Right atrium auricular region (tissue), 2 donors: ENCODE measurements around the gene PRR14. TPM values are rescaled to one million over a fixed set of nuclear protein-coding genes. Genes with fewer than 3 reads are reported as not detected.

Source experiments
- DNase-seq: peaks from one replicate; pipeline ENCODE4 v3.0.0-alpha.2; 2019; ENCODE audit warnings: low spot score
- H3K27ac ChIP-seq, 2 donors: fragments of 200-600 bp; sonication (generic); 1 replicate in 1 of 2; 2 replicates in 1 of 2; pipeline ENCODE4 v1.5.1; 2016 to 2019
- H3K27me3 ChIP-seq, 2 donors: fragments of 200-600 bp; sonication (generic); one replicate each; pipeline versions ENCODE4 v1.5.1 to v1.6.0; 2017 to 2019
- H3K36me3 ChIP-seq: fragments of 200-600 bp; sonication (generic); one replicate; pipeline ENCODE4 v1.5.1; 2016
- H3K4me1 ChIP-seq, 2 donors: fragments of 200-600 bp; sonication (generic); one replicate each; pipeline versions ENCODE4 v1.5.1 to v1.6.0; 2017 to 2019
- H3K4me3 ChIP-seq, 2 donors: fragments of 200-600 bp; sonication (generic); 1 replicate in 1 of 2; 2 replicates in 1 of 2; pipeline ENCODE4 v1.5.1; 2017 to 2019; ENCODE audit warnings: mild to moderate bottlenecking in 1 of 2, moderate library complexity in 1 of 2
- H3K9me3 ChIP-seq, 2 donors: fragments of 200-600 bp; sonication (generic); one replicate each; pipeline ENCODE4 v1.5.1; 2019
- total RNA-seq, 2 donors: library from RNA; depleted of rRNA; stranded (reverse); fragments of >200 nt; gene quantifications; one replicate each; pipeline ENCODE4 v1.1.0, GENCODE V29; 2016
- TF ChIP-seq, protein P1 (sequence below), 2 donors: fragments of 200-600 bp; sonication (generic); IDR thresholded peaks; one replicate each; pipeline ENCODE4 v1.5.1; 2019; ENCODE audit warnings: antibody characterized with exemption in 2 of 2

Gene PRR14
- total RNA-seq, 2 donors from 2014 or later: 12.3 to 17.3 TPM

DNA sequence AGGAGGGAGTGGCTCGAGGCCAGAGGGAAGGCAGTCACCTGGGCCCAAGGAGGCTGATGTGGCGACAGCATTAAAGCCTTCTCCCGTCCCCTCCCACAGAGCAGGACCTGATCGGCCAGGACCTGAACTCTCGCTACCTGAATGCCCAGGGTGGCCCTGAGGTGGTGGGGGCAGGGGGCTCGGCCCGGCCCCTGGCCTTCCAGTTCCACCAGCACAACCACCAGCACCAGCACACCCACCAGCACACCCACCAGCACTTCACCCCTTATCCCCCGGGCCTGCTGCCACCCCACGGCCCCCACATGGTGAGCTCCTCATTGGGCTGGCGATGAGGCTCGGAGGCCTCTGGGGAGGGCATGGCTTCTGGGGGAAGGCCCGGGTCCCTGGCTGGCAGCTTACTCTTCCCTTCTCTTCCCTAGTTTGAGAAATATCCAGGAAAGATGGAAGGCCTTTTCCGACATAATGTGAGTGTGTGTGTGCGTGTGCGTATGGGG lies 13.9 kb downstream of the PRR14 start:
- Histone ChIP-seq H3K27ac (no peak overlapping the region), H3K36me3 (peaks cover 78% of the 10 kb centered on the region), H3K27me3 (no peaks in the 10 kb centered on the region), H3K4me3 (no peak overlapping the region), H3K4me1 (peaks cover 0 to 48% of the 10 kb centered on the region in 2 donors), H3K9me3 (no peaks in the 10 kb centered on the region)
- DNase-seq: no peak
- TF ChIP-seq, protein P1, sequence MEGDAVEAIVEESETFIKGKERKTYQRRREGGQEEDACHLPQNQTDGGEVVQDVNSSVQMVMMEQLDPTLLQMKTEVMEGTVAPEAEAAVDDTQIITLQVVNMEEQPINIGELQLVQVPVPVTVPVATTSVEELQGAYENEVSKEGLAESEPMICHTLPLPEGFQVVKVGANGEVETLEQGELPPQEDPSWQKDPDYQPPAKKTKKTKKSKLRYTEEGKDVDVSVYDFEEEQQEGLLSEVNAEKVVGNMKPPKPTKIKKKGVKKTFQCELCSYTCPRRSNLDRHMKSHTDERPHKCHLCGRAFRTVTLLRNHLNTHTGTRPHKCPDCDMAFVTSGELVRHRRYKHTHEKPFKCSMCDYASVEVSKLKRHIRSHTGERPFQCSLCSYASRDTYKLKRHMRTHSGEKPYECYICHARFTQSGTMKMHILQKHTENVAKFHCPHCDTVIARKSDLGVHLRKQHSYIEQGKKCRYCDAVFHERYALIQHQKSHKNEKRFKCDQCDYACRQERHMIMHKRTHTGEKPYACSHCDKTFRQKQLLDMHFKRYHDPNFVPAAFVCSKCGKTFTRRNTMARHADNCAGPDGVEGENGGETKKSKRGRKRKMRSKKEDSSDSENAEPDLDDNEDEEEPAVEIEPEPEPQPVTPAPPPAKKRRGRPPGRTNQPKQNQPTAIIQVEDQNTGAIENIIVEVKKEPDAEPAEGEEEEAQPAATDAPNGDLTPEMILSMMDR (IDR thresholded peaks at IDR 0.05): no peak

GRCh38 chr16:30665155-30665829 lies 14.5 kb downstream of the PRR14 start:
- TF ChIP-seq, protein P1 (IDR thresholded peaks at IDR 0.05): no peak
- DNase-seq: no peak
- H3K36me3 ChIP-seq: peaks cover 84% of the 10 kb centered on the region

DNA sequence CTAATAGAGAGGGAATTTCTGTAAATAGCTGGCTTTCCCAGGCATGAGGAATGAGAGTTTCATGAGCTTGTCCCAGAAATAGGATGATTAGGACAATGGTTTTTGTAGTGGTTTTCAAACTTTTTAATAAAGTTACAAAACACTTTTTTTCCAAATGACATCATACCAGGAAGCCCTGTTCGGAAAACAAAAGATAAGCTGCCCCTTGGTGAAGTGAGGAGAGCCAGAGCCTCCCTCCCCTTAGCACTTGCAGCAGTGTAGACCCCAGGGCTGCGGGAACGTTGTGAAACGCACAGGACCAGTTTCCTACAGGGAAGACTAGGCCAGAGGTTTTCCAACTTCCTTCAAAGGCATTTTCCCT lies 15.1 kb downstream of the PRR14 start:
- peaks cover 90% of the 10 kb centered on the region for H3K36me3 ChIP-seq
- DNase-seq: no peak

More at GRCh38 chr16:30665155-30665829, 14.5 kb downstream of the PRR14 start:
- no peaks in the 10 kb centered on the region for H3K9me3 ChIP-seq
- peaks cover 0 to 43% of the 10 kb centered on the region in 2 donors for H3K4me1 ChIP-seq
- H3K27me3 ChIP-seq: no peaks in the 10 kb centered on the region
- H3K27ac ChIP-seq: no peak overlapping the region
- no peak overlapping the region for H3K4me3 ChIP-seq

GRCh38 chr16:30666681-30667080 lies 15.9 kb downstream of the PRR14 start:
- TF ChIP-seq, protein P1 (IDR thresholded peaks at IDR 0.05): no peak
- Histone ChIP-seq H3K36me3 (peaks cover 91% of the 10 kb centered on the region), H3K27me3 (no peaks in the 10 kb centered on the region), H3K9me3 (no peaks in the 10 kb centered on the region), H3K27ac (no peak overlapping the region), H3K4me3 (no peak overlapping the region), H3K4me1 (peaks cover 0 to 29% of the 10 kb centered on the region in 2 donors)
- no peak for DNase-seq

More for the DNA sequence above, 15.1 kb downstream of the PRR14 start:
- H3K27me3 ChIP-seq: no peaks in the 10 kb centered on the region
- peaks cover 0 to 37% of the 10 kb centered on the region in 2 donors for H3K4me1 ChIP-seq
- H3K4me3 ChIP-seq: no peak overlapping the region
- H3K9me3 ChIP-seq: no peaks in the 10 kb centered on the region
- no peak overlapping the region for H3K27ac ChIP-seq
- TF ChIP-seq, protein P1 (IDR thresholded peaks at IDR 0.05): no peak

GRCh38 chr16:30667361-30667905 lies 16.7 kb downstream of the PRR14 start:
- Histone ChIP-seq H3K9me3 (no peaks in the 10 kb centered on the region), H3K4me1 (peaks cover 0 to 22% of the 10 kb centered on the region in 2 donors), H3K4me3 (no peak overlapping the region), H3K27me3 (no peaks in the 10 kb centered on the region), H3K27ac (no peak overlapping the region), H3K36me3 (peaks cover 85% of the 10 kb centered on the region)
- no peak for DNase-seq
- TF ChIP-seq, protein P1 (IDR thresholded peaks at IDR 0.05): no peak
